SKM-1 (cell line): ENCODE measurements around the gene KIAA1217.

Source experiments
- DNase-seq: peaks from one replicate; lab custom pipeline; 2025; ENCODE audit not compliant: unreplicated experiment; lab: John Stamatoyannopoulos, UW

Gene KIAA1217

GRCh38 chr10:24360282-24361127 lies 151.6 kb downstream of the KIAA1217 start:
- no peak for DNase-seq

- no peak for DNase-seq
Measured at GRCh38 chr10:24363070-24363469, 154.1 kb downstream of the KIAA1217 start.

GRCh38 chr10:24367688-24368087 lies 158.8 kb downstream of the KIAA1217 start:
- DNase-seq: no peak

GRCh38 chr10:24370877-24371276 lies 161.9 kb downstream of the KIAA1217 start:
- no peak for DNase-seq

GRCh38 chr10:24371396-24371795 lies 162.5 kb downstream of the KIAA1217 start:
- DNase-seq: no peak

GRCh38 chr10:24374134-24374915 lies 165.4 kb downstream of the KIAA1217 start:
- DNase-seq: no peak

GRCh38 chr10:24375510-24375909 lies 166.6 kb downstream of the KIAA1217 start:
- DNase-seq: no peak

GRCh38 chr10:24376731-24377130 lies 167.8 kb downstream of the KIAA1217 start:
- DNase-seq: no peak

GRCh38 chr10:24378126-24378920 lies 169.4 kb downstream of the KIAA1217 start:
- DNase-seq: no peak

GRCh38 chr10:24381235-24382010 lies 172.5 kb downstream of the KIAA1217 start:
- DNase-seq: no peak

GRCh38 chr10:24382045-24382444 lies 173.1 kb downstream of the KIAA1217 start:
- no peak for DNase-seq

GRCh38 chr10:24382596-24382978 lies 173.6 kb downstream of the KIAA1217 start:
- no peak for DNase-seq

- no peak for DNase-seq
Measured at GRCh38 chr10:24382979-24383663, 174.2 kb downstream of the KIAA1217 start.

- DNase-seq: peak; percentile 42
Measured at GRCh38 chr10:24383681-24384106, 174.8 kb downstream of the KIAA1217 start.

- DNase-seq: no peak
Measured at GRCh38 chr10:24384954-24385353, 176.0 kb downstream of the KIAA1217 start.

GRCh38 chr10:24385776-24386175 lies 176.8 kb downstream of the KIAA1217 start:
- DNase-seq: no peak

- DNase-seq: no peak
Measured at GRCh38 chr10:24390146-24390700, 181.3 kb downstream of the KIAA1217 start.

GRCh38 chr10:24390746-24391145 lies 181.8 kb downstream of the KIAA1217 start:
- no peak for DNase-seq

GRCh38 chr10:24393201-24393600 lies 184.3 kb downstream of the KIAA1217 start:
- DNase-seq: no peak
